DMS79 (cell line): ENCODE measurements around the gene EXOC6.
"Not testable (repeated sequence)": the region's sequence is repeated elsewhere in the genome, so short reads cannot be mapped to it uniquely, and the experiment has no call there.

Experiments
- DNase-seq: peaks from one replicate; lab custom pipeline; 2025; lab: John Stamatoyannopoulos, UW

Gene EXOC6

GRCh38 chr10:92942226-92942625 is 93.9 kb downstream of the EXOC6 start:
- no peak for DNase-seq

GRCh38 chr10:92946491-92946890 is 98.2 kb downstream of the EXOC6 start:
- DNase-seq = no peak

GRCh38 chr10:92952573-92952972 is 104.3 kb downstream of the EXOC6 start:
- not testable (repeated sequence) for DNase-seq

GRCh38 chr10:92957223-92958010 is 109.1 kb downstream of the EXOC6 start:
- DNase-seq = no peak

GRCh38 chr10:92961638-92962037 is 113.3 kb downstream of the EXOC6 start:
- DNase-seq = no peak

GRCh38 chr10:92965314-92965713 is 117.0 kb downstream of the EXOC6 start:
- DNase-seq = no peak

GRCh38 chr10:92967641-92968040 is 119.3 kb downstream of the EXOC6 start:
- no peak for DNase-seq

GRCh38 chr10:92969151-92969550 is 120.8 kb downstream of the EXOC6 start:
- DNase-seq = no peak

GRCh38 chr10:92970301-92971070 is 122.2 kb downstream of the EXOC6 start:
- no peak for DNase-seq

GRCh38 chr10:92972066-92972870 is 123.9 kb downstream of the EXOC6 start:
- DNase-seq = no peak

- DNase-seq = no peak
Measured at GRCh38 chr10:92972886-92973285, 124.6 kb downstream of the EXOC6 start.

- DNase-seq = not testable (repeated sequence)
Measured at GRCh38 chr10:92976278-92976677, 128.0 kb downstream of the EXOC6 start.

GRCh38 chr10:92989250-92989649 is 140.9 kb downstream of the EXOC6 start:
- DNase-seq = no peak

- no peak for DNase-seq
Measured at GRCh38 chr10:92990615-92991014, 142.3 kb downstream of the EXOC6 start.

GRCh38 chr10:92991513-92991912 is 143.2 kb downstream of the EXOC6 start:
- no peak for DNase-seq

- DNase-seq = no peak
Measured at GRCh38 chr10:92993699-92994272, 145.5 kb downstream of the EXOC6 start.

- no peak for DNase-seq
Measured at GRCh38 chr10:92995509-92995908, 147.2 kb downstream of the EXOC6 start.

- DNase-seq = no peak
Measured at GRCh38 chr10:92997620-92998019, 149.3 kb downstream of the EXOC6 start.

- DNase-seq = no peak
Measured at GRCh38 chr10:92999191-92999590, 150.9 kb downstream of the EXOC6 start.

- no peak for DNase-seq
Measured at GRCh38 chr10:93006435-93007039, 158.2 kb downstream of the EXOC6 start.

GRCh38 chr10:93015722-93016121 is 167.4 kb downstream of the EXOC6 start:
- no peak for DNase-seq
